HG03457 (cell line): ENCODE results near the gene NAMPT.
"Not testable (repeated sequence)": the region's sequence is repeated elsewhere in the genome, so short reads cannot be mapped to it uniquely, and the experiment has no call there.

ENCODE experiments used
- ATAC-seq: cut with Tn5 transposase; IDR thresholded peaks from one replicate; pipeline ENCODE4 v1.9.1; 2021; ENCODE audit warnings: moderate number of reproducible peaks; ENCODE audit not compliant: unreplicated experiment

The NAMPT gene

DNA sequence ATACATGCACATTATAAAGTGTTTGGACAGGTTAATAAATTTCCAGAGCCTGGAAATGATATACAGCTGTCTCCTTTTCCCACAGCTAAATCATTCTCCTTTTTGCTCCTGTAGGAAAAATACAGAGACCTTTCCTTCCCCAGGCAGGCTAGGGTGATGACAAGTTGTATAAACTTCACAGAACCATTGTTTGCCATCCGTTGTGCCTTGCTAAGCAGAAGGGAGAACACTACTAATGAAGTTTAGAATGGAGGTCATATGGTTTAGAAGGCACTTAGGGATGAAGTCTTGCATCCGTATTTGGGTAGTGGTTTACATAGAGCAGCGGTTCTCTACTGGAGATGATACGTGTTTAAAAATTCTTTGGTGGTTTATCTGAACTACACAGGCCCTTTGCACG lies 46.0 kb downstream of the NAMPT start:
- ATAC-seq, result no peak

DNA sequence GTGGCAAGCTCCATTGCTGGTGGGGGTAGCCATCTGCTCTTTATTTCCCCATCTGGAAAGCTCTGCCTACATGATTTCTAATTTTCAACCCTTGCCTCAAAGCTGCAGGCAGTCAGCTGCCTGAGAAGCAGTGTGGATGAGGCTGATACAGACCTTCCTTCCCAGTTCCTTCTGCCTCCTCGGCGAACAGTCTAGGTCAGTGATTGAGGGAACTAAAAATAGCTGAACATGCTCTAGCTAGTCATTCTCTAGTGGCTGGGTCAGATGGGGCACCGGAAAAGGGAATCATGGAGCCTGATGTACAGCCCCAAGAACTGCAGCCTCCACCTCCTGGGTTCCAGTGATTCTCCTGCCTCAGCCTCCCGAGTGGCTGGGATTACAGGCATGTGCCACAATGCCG lies 48.7 kb downstream of the NAMPT start:
- no peak for ATAC-seq

DNA sequence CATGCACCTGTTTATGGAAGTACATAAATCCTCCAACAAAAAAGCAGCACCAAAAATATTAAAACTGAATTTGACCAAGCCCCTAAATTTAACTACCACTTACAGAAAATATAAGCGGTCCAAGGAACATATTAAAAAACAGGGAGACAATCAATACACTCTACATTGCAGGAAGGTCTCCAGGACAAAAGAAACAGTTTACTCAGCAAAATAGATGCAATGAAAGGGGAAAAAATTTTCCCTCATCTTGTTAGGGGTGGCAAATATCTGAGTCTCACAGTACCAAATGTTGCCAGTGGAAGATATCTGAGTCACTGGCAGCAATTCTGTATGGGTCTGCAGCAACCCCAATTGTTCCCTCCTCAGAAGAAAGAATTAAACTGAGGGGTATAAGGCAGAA lies 50.4 kb downstream of the NAMPT start:
- ATAC-seq, result no peak

DNA sequence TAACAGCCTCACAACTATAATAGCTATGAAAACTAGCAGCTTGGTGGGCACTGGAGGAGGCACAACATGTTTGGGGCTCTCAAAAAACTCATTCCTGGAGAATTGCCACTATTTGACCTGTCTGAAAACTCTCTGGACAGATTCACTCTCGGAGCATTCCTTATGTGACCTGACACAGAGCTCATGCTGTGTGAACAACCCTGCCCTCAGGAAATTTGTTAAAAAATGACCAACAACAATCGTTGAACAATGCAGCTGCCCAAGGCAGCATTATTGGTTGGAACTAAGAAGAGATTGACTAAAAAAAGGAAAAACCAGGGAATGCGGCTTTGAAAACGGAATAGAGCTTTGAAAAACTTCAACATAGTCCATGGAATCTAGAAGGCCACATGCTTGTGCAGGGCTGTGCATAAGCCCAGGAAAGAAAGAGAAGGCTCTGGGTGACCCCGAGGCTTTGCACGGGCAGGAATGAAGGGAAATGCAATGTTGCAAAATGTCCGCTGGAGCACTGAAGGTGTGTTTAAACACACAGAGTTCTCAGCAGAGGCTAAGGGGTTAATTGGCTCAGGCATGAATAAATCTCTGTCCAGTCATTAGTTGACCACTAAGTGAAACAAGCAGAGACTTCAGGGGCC lies 52.8 kb downstream of the NAMPT start:
- ATAC-seq, result no peak

DNA sequence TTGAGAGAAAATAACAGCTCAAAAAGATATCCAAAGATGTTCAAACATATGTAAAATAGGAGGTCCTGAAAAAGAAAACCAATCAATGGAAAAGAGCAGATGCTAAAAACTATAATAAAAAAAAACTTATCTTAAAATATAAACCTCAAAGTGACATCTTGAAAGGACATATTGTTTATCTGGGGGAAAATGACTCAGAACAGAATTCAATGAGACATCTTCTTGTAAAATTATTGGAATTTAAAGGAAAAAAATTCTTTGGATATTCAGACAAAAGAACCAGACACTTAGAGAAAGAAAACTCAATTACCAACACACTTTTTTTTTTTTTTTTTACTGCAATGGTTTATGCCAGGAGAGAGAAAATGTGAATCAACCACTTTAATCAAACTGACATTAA lies 58.9 kb downstream of the NAMPT start:
- no peak for ATAC-seq

DNA sequence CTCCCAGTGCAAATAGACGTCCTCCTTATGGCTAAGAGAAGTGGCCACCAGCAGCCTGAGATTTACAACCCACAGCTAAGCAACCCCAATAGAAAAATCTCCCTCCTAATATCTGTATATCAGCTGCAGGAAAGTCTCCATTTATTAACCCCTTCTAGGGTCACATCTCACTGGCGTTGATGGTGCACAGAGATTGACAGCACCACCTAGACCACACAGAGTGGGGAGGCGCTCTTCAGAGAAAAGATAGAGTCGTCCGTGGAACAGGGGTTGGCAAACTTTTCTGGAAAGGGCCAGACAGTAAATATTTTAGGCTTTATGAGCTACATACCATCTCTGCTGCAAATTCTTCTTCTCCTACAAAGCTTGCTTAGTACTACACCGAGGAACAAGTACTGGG lies 60.0 kb downstream of the NAMPT start:
- ATAC-seq, result no peak

DNA sequence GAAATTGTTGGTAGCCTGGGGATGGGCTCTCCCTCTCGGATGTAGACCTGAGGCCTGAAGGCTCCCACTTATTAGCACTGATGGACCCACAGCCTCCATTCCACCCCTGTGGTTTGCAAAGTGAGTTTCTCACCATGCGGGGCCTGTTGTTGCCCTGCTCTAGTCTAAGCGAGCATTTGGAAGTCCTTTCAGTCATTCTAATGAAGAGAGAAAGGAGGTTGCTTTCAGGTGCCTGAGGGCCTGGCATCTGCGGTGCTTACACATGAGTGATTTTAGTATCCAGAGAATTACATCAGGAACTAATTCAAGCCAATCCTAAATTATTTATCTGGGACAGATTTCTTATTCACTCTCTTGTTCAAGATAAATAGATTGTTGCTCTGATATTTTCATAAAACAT lies 61.6 kb downstream of the NAMPT start:
- no peak for ATAC-seq

DNA sequence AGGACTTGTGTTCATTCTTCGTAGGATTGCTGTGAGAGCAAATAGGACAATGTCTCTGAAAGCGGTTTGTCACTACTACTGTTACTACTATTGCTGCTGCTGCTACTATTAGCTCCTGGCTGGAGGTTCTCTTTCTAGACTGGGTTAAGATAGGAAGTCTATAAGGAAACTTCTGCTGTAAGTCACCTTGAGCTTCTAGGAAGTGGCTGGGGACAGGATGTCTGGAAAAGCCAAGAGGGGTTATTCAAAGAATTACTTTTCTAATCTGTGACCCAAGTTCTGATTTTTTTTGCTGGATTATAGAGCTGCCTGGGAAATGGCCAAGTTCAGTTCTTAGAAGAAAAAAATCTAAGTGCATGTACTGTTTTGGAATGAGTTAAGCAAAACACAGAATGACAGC lies 62.2 kb downstream of the NAMPT start:
- ATAC-seq, result no peak

DNA sequence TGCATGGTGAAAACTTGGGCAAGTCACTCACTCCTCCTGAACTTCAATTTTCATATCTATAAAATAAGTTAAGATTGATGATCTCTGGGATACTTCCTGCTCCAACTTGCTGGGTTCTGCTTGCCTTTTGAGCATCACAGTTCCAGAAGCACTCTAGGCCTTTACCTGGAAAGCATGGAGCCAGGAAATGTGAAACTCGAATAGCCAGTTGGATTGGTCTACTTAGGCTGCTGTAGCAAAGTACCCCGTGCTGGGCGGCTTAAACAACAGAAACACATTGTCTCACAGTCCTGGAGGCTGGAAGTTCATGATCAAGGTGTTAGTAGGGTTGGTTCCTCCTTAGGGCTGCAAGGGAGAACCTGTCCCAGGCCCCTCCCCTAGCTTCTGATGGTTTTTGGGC lies 64.5 kb downstream of the NAMPT start:
- no peak for ATAC-seq

DNA sequence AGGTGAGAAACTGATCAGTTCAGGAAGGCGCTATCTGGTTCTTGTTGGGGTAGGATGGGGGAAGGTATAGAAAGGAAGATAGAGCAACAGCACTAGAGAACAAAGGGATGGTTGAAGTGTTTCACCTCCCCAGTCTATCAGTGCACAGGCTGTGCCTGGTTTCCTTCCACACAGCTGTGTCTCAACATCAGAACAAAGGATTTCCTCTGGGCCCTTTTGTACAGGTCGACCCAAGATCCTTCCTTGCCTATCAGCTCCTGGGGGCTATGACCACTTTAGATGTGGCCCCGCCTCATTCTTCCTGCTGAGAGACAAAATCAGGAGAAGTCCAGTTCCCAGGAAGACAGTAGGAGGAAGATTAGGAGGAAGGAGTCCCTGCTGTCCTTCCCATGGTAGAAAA lies 65.6 kb downstream of the NAMPT start:
- ATAC-seq, result no peak

DNA sequence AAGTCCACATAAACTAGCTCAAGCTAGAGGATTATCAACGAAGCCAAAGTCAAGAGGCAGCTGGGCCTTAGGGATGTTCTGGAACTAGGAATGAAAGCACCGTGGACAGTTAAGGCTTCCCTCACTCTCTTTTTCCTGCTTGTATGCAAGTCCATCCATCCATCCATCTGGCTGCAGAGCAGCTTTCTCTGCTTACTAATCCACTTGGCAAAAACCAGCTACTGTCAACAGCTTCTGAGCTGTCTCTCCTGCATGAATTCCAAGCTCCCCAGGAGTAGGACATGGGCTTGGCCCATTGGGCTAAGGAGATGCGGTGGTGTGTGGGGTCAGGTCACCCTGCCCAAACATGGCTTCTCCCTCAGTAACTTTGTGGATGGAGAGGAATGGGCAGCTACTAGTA lies 66.2 kb downstream of the NAMPT start:
- no peak for ATAC-seq

DNA sequence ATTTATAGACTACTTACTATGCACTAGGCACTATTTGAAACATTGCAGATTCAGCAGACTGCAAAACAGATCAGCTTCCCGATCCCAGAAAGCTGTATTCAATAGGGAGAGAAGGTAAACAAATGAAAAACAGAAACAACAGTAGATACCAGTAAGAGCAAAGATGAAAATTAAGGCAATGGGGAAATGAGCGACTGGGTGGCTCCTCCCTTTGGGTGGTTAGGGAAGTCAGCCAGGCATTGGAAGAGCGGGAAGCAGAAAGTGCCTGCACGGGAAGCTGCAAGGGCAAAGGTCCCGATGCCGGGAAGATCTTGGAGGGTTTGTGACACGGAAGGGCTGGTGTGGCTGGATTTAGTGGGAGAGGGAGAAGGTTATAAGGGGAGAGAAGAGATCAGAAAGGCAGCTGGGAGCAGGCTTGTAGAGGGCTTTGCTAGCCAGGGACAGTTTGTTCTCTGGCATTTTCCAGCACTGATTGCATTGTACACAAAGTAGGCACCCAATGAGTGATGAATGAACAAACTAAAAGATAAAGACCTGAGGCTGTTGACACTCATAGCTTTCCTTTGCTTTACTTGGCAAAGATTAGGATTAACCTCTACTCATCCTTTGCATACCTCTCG lies 67.8 kb downstream of the NAMPT start:
- ATAC-seq, result no peak

DNA sequence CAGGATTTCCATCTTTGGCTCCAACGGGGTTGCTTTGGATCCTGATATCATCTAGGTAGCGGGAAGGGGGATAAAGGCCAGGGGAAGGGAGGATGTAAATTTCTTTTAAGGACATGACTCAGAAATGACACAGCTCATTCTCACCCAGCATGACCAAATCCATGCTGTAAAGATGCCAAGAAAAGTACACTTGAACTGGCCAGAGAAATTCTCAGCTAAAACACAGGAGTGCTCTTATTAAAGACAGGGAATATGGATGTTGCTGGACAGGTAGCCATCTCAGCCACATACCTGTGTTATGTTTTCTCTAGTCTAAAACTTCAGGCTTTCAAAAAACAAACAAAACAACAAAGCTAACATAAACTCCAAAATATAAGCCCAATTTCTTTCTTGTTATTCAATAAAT lies 68.3 kb downstream of the NAMPT start:
- ATAC-seq, result no peak

DNA sequence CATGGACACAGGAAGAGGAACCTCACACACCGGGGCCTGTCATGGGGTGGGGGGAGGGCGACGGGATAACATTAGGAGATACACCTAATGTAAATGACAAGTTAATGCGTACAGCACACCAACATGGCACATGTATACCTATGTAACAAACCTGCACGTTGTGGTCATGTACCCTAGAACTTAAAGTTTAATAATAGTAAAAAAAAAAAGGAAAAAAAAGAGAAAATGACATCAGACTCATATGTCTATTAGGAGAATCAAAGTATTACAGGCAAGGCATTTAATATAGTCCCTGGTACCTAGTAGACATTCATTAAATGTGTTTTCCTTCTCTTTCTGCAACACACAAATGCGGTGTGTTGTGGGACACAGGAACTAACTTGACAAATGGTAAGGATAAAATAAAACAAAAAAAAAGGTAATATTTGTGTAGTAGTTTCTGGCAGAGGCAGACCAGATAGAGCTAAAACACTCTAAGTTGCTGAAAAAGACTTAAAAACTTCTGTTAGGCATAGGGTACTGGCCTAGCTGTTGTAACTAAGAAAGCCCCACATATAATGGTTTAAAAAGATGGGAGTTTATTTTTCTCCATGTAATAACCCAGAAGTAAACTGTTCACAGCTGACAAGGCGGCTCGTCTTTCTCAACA lies 68.8 kb downstream of the NAMPT start:
- ATAC-seq, result no peak

DNA sequence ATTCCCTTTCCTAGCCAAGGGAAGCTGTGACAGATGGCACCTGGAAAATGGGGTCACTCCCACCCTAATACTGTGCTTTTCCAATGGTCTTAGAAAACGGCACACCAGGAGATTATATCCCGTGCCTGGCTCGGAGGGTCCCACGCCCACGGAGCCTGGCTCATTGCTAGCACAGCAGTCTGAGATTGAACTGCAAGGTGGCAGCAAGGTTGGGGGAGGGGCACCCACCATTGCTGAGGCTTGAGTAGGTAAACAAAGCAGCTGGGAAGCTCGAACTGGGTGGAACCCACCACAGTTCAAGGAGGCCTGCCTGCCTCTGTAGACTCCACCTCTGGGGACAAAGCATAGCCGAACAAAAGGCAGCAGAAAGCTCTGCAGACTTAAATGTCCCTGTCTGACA lies 75.8 kb downstream of the NAMPT start:
- ATAC-seq, result not testable (repeated sequence)

DNA sequence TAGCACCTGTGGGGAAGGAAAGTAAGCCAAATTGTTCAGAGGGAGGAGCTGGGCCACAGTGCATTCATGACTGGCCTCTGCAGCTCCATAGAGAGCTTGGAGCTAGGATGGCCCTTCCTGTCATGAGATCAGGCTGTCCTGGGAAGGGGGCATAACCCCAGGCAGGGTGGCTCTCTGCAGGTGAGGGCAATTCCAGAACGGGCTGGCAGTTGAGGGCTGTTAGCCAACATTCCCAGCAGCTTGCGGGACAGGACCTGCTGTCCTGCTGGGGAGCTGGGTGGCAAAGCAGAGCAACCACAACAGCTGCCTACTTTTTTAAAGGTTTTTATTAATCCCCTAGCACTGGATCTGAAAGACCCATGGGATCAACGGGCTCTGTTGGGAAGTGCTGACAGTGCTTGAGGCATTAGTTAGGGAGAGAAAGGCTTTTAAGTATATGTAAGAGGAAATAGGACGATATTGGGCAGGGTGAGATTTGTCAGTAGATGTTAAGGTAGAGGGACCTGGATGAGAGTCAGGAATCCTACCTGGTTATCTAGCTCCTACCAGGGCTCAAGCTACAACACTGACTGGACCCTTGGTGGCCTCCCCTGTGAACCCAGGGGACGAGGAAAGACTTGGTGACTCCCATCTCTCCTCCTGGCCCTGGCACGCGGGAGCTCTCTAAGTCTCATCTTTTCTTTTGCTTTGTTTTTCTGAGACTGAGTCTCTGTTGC lies 77.8 kb downstream of the NAMPT start:
- ATAC-seq, result no peak

DNA sequence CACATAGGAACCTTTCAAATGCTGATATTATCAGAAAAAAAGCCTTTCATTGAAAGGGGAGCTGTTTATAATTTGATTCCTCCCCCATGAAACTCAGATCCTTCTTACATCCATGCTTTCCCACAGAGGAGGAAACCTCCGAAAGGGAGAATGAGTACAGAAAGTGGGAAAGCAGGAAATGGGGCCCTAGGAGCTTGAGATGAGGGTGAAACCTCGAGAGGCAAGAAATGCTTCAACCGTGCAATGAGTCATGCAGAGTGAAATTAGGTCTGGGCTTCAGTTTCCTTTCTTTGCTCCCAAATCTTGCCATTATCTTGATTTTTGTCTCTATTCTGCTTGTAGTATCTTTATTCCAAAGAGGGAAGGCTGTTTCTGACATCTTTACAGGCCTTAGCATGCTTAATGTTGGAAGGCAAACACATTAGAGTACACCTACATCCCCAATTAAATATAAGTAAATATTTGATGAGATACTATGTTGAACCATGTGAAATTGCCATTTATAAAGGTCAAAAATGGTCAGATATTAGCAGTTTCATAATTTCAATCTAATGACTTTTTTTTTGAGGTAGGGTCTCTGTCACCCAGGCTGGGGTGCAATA lies 79.1 kb downstream of the NAMPT start:
- ATAC-seq, result no peak

DNA sequence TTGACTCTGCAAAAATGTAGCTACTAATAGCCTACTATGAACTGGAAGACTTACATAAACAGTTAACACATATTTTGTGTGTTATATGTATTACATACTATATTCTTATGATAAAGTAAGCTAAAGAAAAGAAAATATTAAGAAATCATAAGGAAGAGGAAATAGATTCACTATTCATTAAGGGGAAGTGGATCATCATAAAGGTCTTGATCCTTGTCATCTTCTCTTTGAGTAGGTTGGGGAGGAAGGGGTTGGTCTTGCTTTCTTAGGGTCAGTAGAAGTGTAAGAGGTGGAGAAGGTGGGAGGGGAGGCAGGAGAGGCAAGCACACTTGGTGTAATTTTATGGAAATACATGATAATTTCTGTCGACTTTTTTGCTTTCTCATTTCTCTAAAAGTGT lies 81.3 kb downstream of the NAMPT start:
- ATAC-seq, result no peak

DNA sequence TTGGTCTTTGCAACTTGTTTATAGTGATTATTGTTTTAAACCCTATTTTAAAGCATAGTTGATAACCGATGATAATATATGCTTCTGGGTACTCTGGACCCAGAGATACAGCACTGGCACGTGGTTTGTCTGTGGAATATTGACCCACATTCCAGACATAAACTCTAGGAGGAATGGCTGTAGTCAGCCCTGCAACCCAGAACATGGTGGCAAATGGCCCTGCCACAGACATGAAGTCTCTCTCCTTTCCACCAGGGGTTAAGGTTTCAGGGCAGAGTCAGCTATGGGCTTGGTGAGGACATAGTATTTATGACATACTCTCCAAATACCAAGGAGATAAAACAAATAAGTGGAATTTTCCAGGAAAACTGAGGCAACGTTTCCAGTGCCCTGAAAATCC lies 83.6 kb downstream of the NAMPT start:
- no peak for ATAC-seq

DNA sequence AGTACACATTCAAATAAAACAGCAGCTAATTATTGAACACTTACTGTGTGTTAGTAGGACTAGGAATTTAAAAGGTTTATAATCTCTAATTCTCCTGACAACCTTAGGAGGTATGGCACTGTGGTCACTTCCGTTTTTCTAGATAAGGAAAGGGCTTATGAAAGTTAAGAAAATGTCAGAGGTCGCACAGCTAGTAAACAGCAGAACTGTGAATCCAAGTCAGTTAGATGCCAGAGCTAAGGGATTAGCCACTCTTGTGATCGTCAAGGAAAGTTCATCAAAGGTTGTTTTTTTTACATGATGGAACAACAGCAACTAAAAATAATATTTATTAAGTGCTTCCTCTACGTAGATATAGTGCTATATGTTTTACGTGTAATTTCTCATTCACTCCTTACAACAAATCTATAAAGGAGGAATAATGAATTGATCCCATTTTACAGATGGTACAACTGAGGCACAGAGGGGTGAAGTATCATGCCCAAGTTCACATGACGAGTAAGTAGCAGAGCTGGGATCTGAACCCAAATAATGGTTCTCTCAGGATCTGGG lies 84.9 kb downstream of the NAMPT start:
- ATAC-seq, result no peak

DNA sequence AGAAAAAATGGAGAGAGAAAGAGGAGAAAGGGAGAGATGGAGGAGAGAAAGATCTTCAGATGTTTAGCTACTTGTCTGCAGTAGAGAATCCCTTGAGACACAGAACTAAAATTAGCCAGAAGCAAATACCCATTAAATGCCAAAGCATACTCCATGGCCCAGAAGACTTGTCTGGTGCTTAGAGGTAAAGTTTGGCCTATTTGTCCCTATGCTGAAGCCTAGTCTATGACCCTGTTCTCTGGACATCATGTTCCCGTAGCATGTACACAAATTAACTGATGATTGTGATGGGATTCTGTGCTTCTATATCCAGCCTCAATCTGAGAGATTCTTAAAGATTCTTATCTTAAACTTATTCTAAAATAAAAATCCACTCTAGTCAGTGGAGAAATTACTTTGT lies 85.8 kb downstream of the NAMPT start:
- ATAC-seq, result no peak
